GM04503 (cell line): Measurements from ENCODE around the gene FNDC3B.
"Not testable (repeated sequence)": the region's sequence is repeated elsewhere in the genome, so short reads cannot be mapped to it uniquely, and the experiment has no call there.

Experiments
- DNase-seq: peaks from one replicate; pipeline ENCODE4 v3.0.0-alpha.2; 2012; ENCODE audit warnings: low read depth

FNDC3B gene

GRCh38 chr3:172236771-172237742, 197.7 kb downstream of the FNDC3B start:
- no peak for DNase-seq

GRCh38 chr3:172238188-172238587, 198.8 kb downstream of the FNDC3B start:
- DNase-seq = no peak

GRCh38 chr3:172239218-172239790, 199.9 kb downstream of the FNDC3B start:
- DNase-seq = no peak

GRCh38 chr3:172241405-172241804, 202.0 kb downstream of the FNDC3B start:
- no peak for DNase-seq

GRCh38 chr3:172242471-172242870, 203.1 kb downstream of the FNDC3B start:
- not testable (repeated sequence) for DNase-seq

GRCh38 chr3:172243376-172243775, 204.0 kb downstream of the FNDC3B start:
- DNase-seq = not testable (repeated sequence)

GRCh38 chr3:172244011-172244410, 204.6 kb downstream of the FNDC3B start:
- DNase-seq = no peak

GRCh38 chr3:172245241-172245640, 205.9 kb downstream of the FNDC3B start:
- no peak for DNase-seq

GRCh38 chr3:172246107-172246844, 206.9 kb downstream of the FNDC3B start:
- no peak for DNase-seq

GRCh38 chr3:172247525-172248274, 208.3 kb downstream of the FNDC3B start:
- DNase-seq = no peak

GRCh38 chr3:172249039-172249438, 209.7 kb downstream of the FNDC3B start:
- no peak for DNase-seq

GRCh38 chr3:172251211-172251610, 211.8 kb downstream of the FNDC3B start:
- no peak for DNase-seq

- no peak for DNase-seq
Observed at GRCh38 chr3:172253200-172253599, 213.8 kb downstream of the FNDC3B start.

GRCh38 chr3:172254542-172254941, 215.2 kb downstream of the FNDC3B start:
- DNase-seq = no peak

GRCh38 chr3:172255321-172255720, 215.9 kb downstream of the FNDC3B start:
- DNase-seq = not testable (repeated sequence)

- DNase-seq = no peak
Observed at GRCh38 chr3:172256101-172256734, 216.8 kb downstream of the FNDC3B start.

GRCh38 chr3:172257648-172258400, 218.4 kb downstream of the FNDC3B start:
- no peak for DNase-seq

- DNase-seq = no peak
Observed at GRCh38 chr3:172258624-172259023, 219.2 kb downstream of the FNDC3B start.

GRCh38 chr3:172259111-172259541, 219.7 kb downstream of the FNDC3B start:
- no peak for DNase-seq

- DNase-seq = no peak
Observed at GRCh38 chr3:172259726-172260248, 220.4 kb downstream of the FNDC3B start.
